GM12891 (cell line): ENCODE results near the gene SLC13A5.

Source experiments
- POLR2AphosphoS5 ChIP-seq: IDR thresholded peaks from 2 replicates; pipeline ENCODE4 v1.6.1; 2011; ENCODE audit warnings: low read depth, low read length, control low read depth
- TAF1 ChIP-seq: IDR thresholded peaks from 2 replicates; pipeline ENCODE4 v1.6.1; 2011; ENCODE audit warnings: low read depth, low read length, control low read depth

DNA sequence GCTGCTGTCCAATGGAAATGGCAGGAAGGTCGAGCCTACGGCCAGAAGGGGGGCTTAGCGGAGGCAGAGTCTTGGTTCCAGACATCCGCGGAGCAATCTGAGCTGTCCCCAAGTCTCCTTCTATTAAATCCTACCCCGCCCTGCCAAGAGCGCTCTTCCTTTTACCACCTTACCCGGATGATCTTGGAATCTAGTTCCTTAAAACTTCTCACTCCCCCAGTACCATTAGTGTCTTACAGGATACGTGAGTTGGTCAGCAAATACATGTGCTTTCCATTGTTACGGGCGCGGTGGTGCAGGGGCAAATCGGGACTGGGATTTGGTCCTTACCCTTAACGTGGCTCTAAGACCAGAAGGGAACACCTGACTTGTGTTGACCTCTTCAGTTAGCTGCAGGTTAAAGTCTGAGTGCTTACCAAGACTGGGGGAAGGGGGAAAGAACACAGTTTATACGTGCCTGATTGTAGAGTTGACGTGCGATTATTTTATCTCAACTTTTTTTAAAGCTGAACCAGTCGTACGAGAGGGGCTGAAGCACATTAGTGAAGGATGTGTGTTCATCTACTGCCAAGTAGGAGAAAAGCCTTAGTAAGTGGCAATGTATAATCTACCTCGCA is 71.8 kb downstream of the SLC13A5 start:
- TF ChIP-seq TAF1 (no peak), POLR2AphosphoS5 (no peak)
